GM12801 (cell line): ENCODE results near the gene KIF25.

Experiments used
- CTCF ChIP-seq: IDR thresholded peaks from one replicate; pipeline ENCODE4 v1.5.1; 2011; ENCODE audit warnings: control low read depth; ENCODE audit not compliant: insufficient read length; ENCODE audit errors: extremely low read depth

Gene KIF25

DNA sequence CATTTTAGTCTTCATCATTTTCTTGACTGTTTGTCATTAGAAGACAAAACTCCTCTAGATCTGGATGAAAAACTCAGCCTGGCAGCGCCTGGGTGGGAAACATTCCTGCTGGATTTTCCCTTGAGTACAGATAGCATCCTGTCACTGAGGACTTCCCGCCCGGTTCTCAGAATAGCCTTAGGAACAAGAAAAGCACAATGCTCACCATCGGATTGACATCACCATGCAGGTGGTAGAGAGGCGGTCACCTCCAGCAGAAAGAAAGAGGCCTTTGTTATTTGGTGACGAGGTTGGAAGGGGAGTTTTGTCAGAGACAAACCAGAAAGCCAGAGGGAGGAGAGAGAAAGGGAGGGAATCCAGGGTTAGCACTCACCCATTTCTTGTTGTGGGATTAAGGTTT is 39.8 kb downstream of the KIF25 start:
- no peak for TF ChIP-seq CTCF

DNA sequence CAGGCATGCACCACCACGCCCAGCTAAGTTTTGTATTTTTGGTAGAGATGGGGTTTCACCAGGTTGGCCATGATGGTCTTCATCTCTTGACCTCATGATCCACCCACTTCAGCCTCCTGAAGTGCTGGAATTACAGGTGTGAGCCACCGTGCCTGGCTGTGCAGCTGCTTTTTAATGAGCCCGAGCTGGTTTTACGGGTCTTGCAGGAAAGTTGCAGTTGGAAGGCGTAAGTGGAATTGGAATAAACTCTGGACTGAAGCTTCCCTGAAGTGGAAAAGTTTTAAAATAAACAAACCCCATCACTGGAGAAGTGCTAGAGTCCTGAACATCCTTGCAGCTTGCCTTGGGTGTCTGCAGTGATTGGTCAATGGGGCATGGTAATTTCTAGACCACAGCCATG is 40.4 kb downstream of the KIF25 start:
- no peak for TF ChIP-seq CTCF

DNA sequence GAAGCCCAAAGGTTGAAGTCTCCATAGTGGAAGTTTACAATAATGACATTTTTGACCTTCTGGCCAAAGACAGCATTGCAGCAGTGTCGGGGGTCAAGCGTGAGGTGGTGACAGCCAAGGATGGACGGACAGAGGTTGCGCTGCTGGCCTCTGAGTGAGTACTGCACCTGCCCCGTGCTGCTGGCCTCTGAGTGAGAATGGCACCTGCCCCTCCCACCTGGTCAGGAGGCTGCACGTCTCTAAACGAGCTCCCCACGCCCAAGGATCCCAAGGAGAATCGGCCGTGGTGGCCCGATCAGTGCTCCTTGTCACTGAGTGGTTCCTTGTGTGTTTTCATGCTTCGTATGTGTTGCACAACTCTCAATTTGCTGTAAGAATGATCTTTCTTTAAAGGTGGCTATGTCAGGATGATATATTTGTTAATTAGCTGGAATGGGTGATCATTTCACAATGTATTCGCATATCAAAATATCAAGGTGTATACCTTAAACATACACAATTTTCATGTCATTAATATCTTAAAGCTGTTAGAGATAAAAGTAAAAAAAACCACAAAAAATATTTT is 41.2 kb downstream of the KIF25 start:
- TF ChIP-seq CTCF, result no peak

GRCh38 chr6:168039301-168039700 is 41.8 kb downstream of the KIF25 start:
- no peak for TF ChIP-seq CTCF

GRCh38 chr6:168039849-168040248 is 42.4 kb downstream of the KIF25 start:
- no peak for TF ChIP-seq CTCF

GRCh38 chr6:168040856-168041496 is 43.5 kb downstream of the KIF25 start:
- TF ChIP-seq CTCF, result no peak

GRCh38 chr6:168041928-168042327 is 44.5 kb downstream of the KIF25 start:
- no peak for TF ChIP-seq CTCF
